Measurements from ENCODE around the gene PPP3CA.

DNA sequence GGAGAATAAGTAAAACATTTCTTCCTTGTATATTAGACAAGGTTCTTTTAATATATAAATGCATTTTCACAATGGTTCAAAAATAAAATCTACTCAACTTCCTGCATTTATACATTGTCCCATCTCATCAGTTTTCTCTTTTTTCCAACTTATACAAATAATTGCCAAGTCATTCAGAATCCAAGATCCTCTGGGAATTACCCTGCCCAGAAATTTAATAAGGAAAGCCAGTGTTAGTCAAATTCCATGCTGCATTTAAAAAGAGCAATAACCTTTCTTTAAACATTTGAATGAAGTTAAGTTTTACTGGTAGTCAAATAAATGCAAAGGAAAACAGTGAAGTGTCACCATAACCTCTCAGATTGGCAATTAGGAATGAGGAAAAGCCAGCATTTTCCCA lies 357.9 kb downstream of the PPP3CA start:
- TF ChIP-seq RAD21 (IDR thresholded peaks at IDR 0.05; ENCODE audit: low read depth) (no peak), CTCF (IDR thresholded peaks at IDR 0.05 in 2 of 3, conservative IDR thresholded peaks at IDR 0.05 in 1 of 3; ENCODE audit: borderline replicate concordance in 1 of 3, insufficient read depth in 1 of 3, low read depth in 2 of 3, low read length in 2 of 3) (no peak), SRF (IDR thresholded peaks at IDR 0.05; ENCODE audit: low read depth) (no peak), POLR2A (IDR thresholded peaks at IDR 0.05; ENCODE audit: borderline replicate concordance, extremely low read depth, insufficient read depth, insufficient read length) (no peak), EZH2 (IDR thresholded peaks at IDR 0.05) (no peak), CEBPB (IDR thresholded peaks at IDR 0.05; ENCODE audit: low read depth) (no peak), EGR1 (IDR thresholded peaks at IDR 0.05; ENCODE audit: low read depth) (no peak), ZNF274 (IDR thresholded peaks at IDR 0.05; ENCODE audit: low read depth, low read length) (no peak), POLR2AphosphoS5 (IDR thresholded peaks at IDR 0.05; ENCODE audit: low read depth, low read length) (no peak), TCF7L2 (IDR thresholded peaks at IDR 0.05; ENCODE audit: borderline replicate concordance, extremely low read depth, insufficient read depth, insufficient read length) (no peak)
- TF ChIP-seq, protein P1, sequence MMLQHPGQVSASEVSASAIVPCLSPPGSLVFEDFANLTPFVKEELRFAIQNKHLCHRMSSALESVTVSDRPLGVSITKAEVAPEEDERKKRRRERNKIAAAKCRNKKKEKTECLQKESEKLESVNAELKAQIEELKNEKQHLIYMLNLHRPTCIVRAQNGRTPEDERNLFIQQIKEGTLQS (IDR thresholded peaks at IDR 0.05) = no peak

All from HCT116 (cell line).